ENCODE results near the gene ACAP3. TPM values are rescaled to one million over a fixed set of nuclear protein-coding genes. Genes with fewer than 3 reads are reported as not detected.
"Not testable (repeated sequence)": the region's sequence is repeated elsewhere in the genome, so short reads cannot be mapped to it uniquely, and the experiment has no call there.

The ACAP3 gene
- total and polyA plus RNA-seq, 2 donors (not counting 3 experiments of a cell fraction or from before 2014, with no cell fraction given) = 27.8 to 39.0 TPM

GRCh38 chr1:1250786-1251284, 56.9 kb downstream of the ACAP3 start:
- no peaks in the 10 kb centered on the region for H3K9me1 ChIP-seq (replicated peaks; ENCODE audit: control insufficient read depth, extremely low read depth, insufficient read depth, low read length)
- ChIA-PET CTCF (interaction anchor here (1.1 to 4.6 kb wide), 6 partner anchors 13 to 218 kb away, joined by 3 to 38 read pairs (median 4); no protein-coding TSS in a partner anchor), POLR2A (no interaction called here)
- peaks cover 10 to 14% of the 10 kb centered on the region in 2 experiments for H3K27me3 ChIP-seq (ENCODE audit: control insufficient read depth in 2 of 2, insufficient read depth in 2 of 2, low read length in 2 of 2)
- H3K36me3 ChIP-seq (ENCODE audit: control insufficient read depth in 2 of 2, extremely low read depth in 1 of 2, insufficient read depth in 2 of 2, low read length in 2 of 2) = peaks cover 0 to 14% of the 10 kb centered on the region in 2 experiments
- no peak overlapping the region for H3K4me3 ChIP-seq (replicated peaks in 1 of 3; ENCODE audit: insufficient read depth in 1 of 3, low read depth in 1 of 3, low read length in 3 of 3)
- H3K9ac ChIP-seq (replicated peaks; ENCODE audit: extremely low read depth, insufficient read depth, low read length) = no peak overlapping the region
- no peak for TF ChIP-seq MYC (IDR thresholded peaks at IDR 0.05; ENCODE audit: low read depth, low read length)
- TF ChIP-seq POLR2A (IDR thresholded peaks at IDR 0.05; ENCODE audit: low read depth, low read length) = no peak
- TF ChIP-seq FOS (IDR thresholded peaks at IDR 0.05; ENCODE audit: borderline replicate concordance, insufficient read depth, low read length) = no peak
- TF ChIP-seq POLR2AphosphoS5 (IDR thresholded peaks at IDR 0.05; ENCODE audit: insufficient read depth, low read depth, low read length) = no peak
- TF ChIP-seq EZH2 (IDR thresholded peaks at IDR 0.05; ENCODE audit: borderline replicate concordance, low read depth, low read length, severe bottlenecking) = no peak
- no peak for TF ChIP-seq MAX (IDR thresholded peaks at IDR 0.05; ENCODE audit: insufficient read depth, insufficient read length)
- no peak for TF ChIP-seq GATA2 (IDR thresholded peaks at IDR 0.05; ENCODE audit: insufficient read depth, insufficient read length, low read depth, low read length)
- no peak for TF ChIP-seq JUN (IDR thresholded peaks at IDR 0.05; ENCODE audit: borderline replicate concordance, insufficient read depth, insufficient read length, low read depth)
- no peak for TF ChIP-seq CTCF (IDR thresholded peaks at IDR 0.05; ENCODE audit: extremely low read depth in 1 of 2, insufficient read depth in 1 of 2, low read depth in 1 of 2, low read length in 2 of 2)
- no peaks in the 10 kb centered on the region for H3K4me1 ChIP-seq (ENCODE audit: control insufficient read depth, extremely low read depth, insufficient read depth, low read length)
- no peak for DNase-seq (ENCODE audit: low read depth, low spot score)
- no peak overlapping the region for H3K4me2 ChIP-seq (ENCODE audit: insufficient read depth, low read length)
- no peak overlapping the region for H2AFZ ChIP-seq (ENCODE audit: low read depth, low read length)
- peak overlapping the region; percentile 11 for H3K27ac ChIP-seq (ENCODE audit: insufficient read depth, low read depth, low read length)
- no peaks in the 10 kb centered on the region for H4K20me1 ChIP-seq (replicated peaks; ENCODE audit: control insufficient read depth, extremely low read depth, insufficient read depth, low read length)
- H3K79me2 ChIP-seq (ENCODE audit: control insufficient read depth, insufficient read depth, low read length) = no peaks in the 10 kb centered on the region
- intact Hi-C loops (cut with micrococcal nuclease) (no loop called here), dilution Hi-C loops (cut with MboI; ENCODE audit: extremely low pct_ligation_motif_present, low sequenced_read_pairs) (no loop called here)
- no TSS peak for BruUV-seq (replicated peaks)
- H3K9me3 ChIP-seq (replicated peaks; ENCODE audit: control insufficient read depth, insufficient read depth, low read length) = no peaks in the 10 kb centered on the region
- FAIRE-seq = no peak

- DNase-seq (ENCODE audit: low read depth, low spot score); H3K4me1 ChIP-seq (ENCODE audit: control insufficient read depth, extremely low read depth, insufficient read depth, low read length); H3K9me3 ChIP-seq (replicated peaks; ENCODE audit: control insufficient read depth, insufficient read depth, low read length); H3K36me3 ChIP-seq (ENCODE audit: control insufficient read depth in 2 of 2, extremely low read depth in 1 of 2, insufficient read depth in 2 of 2, low read length in 2 of 2); H3K9me1 ChIP-seq (replicated peaks; ENCODE audit: control insufficient read depth, extremely low read depth, insufficient read depth, low read length); CTCF ChIA-PET; POLR2A ChIA-PET; H2AFZ ChIP-seq (ENCODE audit: low read depth, low read length); H3K4me3 ChIP-seq (replicated peaks in 1 of 3; ENCODE audit: insufficient read depth in 1 of 3, low read depth in 1 of 3, low read length in 3 of 3); H4K20me1 ChIP-seq (replicated peaks; ENCODE audit: control insufficient read depth, extremely low read depth, insufficient read depth, low read length); dilution Hi-C loops (cut with MboI; ENCODE audit: extremely low pct_ligation_motif_present, low sequenced_read_pairs); H3K9ac ChIP-seq (replicated peaks; ENCODE audit: extremely low read depth, insufficient read depth, low read length); H3K27ac ChIP-seq (ENCODE audit: insufficient read depth, low read depth, low read length); BruUV-seq (replicated peaks); H3K4me2 ChIP-seq (ENCODE audit: insufficient read depth, low read length); H3K79me2 ChIP-seq (ENCODE audit: control insufficient read depth, insufficient read depth, low read length); FAIRE-seq: not testable (repeated sequence)
- intact Hi-C loops (cut with micrococcal nuclease) = loop anchor here (5.0 kb wide), 1 partner anchor 126 kb away; no protein-coding TSS in a partner anchor
- peaks cover 10 to 14% of the 10 kb centered on the region in 2 experiments for H3K27me3 ChIP-seq (ENCODE audit: control insufficient read depth in 2 of 2, insufficient read depth in 2 of 2, low read length in 2 of 2)
Measured at GRCh38 chr1:1248009-1248913, 59.5 kb downstream of the ACAP3 start.

Measured in endothelial cell of umbilical vein (primary cell).